WTC11 (cell line): ENCODE measurements around the gene APOBR.

Source experiments
- ARID4B ChIP-seq: sonication (generic); formaldehyde crosslinking; IDR thresholded peaks from 2 replicates; pipeline ENCODE4 v1.8.0; 2023; ENCODE audit warnings: missing genetic modification reagents, mild to moderate bottlenecking, borderline replicate concordance
- CDX4 ChIP-seq: fragments of 250-450 bp; sonication (Bioruptor Pico); IDR thresholded peaks from 2 replicates; pipeline ENCODE4 v1.9.0; 2021; ENCODE audit warnings: moderate library complexity, mild to moderate bottlenecking, inconsistent platforms, borderline replicate concordance
- CTCF ChIP-seq: fragments of 200-600 bp; IDR thresholded peaks from 2 replicates; pipeline ENCODE4 v1.8.0; 2022; ENCODE audit warnings: antibody characterized with exemption
- E2F5 ChIP-seq: sonication (generic); formaldehyde crosslinking; IDR thresholded peaks from 2 replicates; pipeline ENCODE4 v1.8.1; 2022; ENCODE audit warnings: mild to moderate bottlenecking, moderate library complexity, missing genetic modification reagents
- ETV6 ChIP-seq: sonication (generic); formaldehyde crosslinking; IDR thresholded peaks from 2 replicates; pipeline ENCODE4 v1.8.1; 2022; ENCODE audit warnings: mild to moderate bottlenecking, missing genetic modification reagents
- FOXJ3 ChIP-seq: sonication (generic); formaldehyde crosslinking; IDR thresholded peaks from 2 replicates; pipeline ENCODE4 v1.9.0; 2021; ENCODE audit warnings: missing genetic modification reagents, mild to moderate bottlenecking, borderline replicate concordance
- MAX ChIP-seq: sonication (generic); formaldehyde crosslinking; IDR thresholded peaks from 2 replicates; pipeline ENCODE4 v1.8.0; 2022; ENCODE audit warnings: mild to moderate bottlenecking, missing genetic modification reagents
- MLX ChIP-seq: sonication (generic); formaldehyde crosslinking; IDR thresholded peaks from 2 replicates; pipeline ENCODE4 v1.8.1; 2023; ENCODE audit warnings: mild to moderate bottlenecking, missing genetic modification reagents, moderate library complexity
- MYBL2 ChIP-seq: sonication (generic); formaldehyde crosslinking; IDR thresholded peaks from 2 replicates; pipeline ENCODE4 v1.8.1; 2023; ENCODE audit warnings: mild to moderate bottlenecking, moderate library complexity, missing genetic modification reagents
- NR2C2 ChIP-seq: sonication (generic); formaldehyde crosslinking; IDR thresholded peaks from 2 replicates; pipeline ENCODE4 v1.8.0; 2022; ENCODE audit warnings: mild to moderate bottlenecking, missing genetic modification reagents
- TEAD4 ChIP-seq: sonication (generic); formaldehyde crosslinking; IDR thresholded peaks from 2 replicates; pipeline ENCODE4 v1.8.0; 2022; ENCODE audit warnings: mild to moderate bottlenecking, missing genetic modification reagents
- ZBTB43 ChIP-seq: sonication (generic); formaldehyde crosslinking; IDR thresholded peaks from 2 replicates; pipeline ENCODE4 v1.8.1; 2023; ENCODE audit warnings: mild to moderate bottlenecking, missing genetic modification reagents

GRCh38 chr16:28514246-28514645 lies 19.8 kb downstream of the APOBR start:
- TF ChIP-seq CTCF: no peak
- no peak for TF ChIP-seq ETV6 (CRISPR knock-in tag)
- no peak for TF ChIP-seq ZBTB43 (CRISPR knock-in tag)
- TF ChIP-seq MYBL2 (CRISPR knock-in tag): no peak
- TF ChIP-seq TEAD4 (CRISPR knock-in tag): no peak
- TF ChIP-seq MAX (CRISPR knock-in tag): no peak
- no peak for TF ChIP-seq E2F5 (CRISPR knock-in tag)
- no peak for TF ChIP-seq CDX4 (CRISPR knock-in tag)
- no peak for TF ChIP-seq FOXJ3 (CRISPR knock-in tag)
- TF ChIP-seq MLX (CRISPR knock-in tag): no peak
- TF ChIP-seq NR2C2 (CRISPR knock-in tag): no peak
- no peak for TF ChIP-seq ARID4B
